GM18861 (cell line): Measurements from ENCODE around the gene WDR75.
"Not testable (repeated sequence)": the region's sequence is repeated elsewhere in the genome, so short reads cannot be mapped to it uniquely, and the experiment has no call there.

Source experiments
- ATAC-seq: cut with Tn5 transposase; IDR thresholded peaks from one replicate; pipeline ENCODE4 v1.9.1; 2021; ENCODE audit not compliant: unreplicated experiment

The WDR75 gene

DNA sequence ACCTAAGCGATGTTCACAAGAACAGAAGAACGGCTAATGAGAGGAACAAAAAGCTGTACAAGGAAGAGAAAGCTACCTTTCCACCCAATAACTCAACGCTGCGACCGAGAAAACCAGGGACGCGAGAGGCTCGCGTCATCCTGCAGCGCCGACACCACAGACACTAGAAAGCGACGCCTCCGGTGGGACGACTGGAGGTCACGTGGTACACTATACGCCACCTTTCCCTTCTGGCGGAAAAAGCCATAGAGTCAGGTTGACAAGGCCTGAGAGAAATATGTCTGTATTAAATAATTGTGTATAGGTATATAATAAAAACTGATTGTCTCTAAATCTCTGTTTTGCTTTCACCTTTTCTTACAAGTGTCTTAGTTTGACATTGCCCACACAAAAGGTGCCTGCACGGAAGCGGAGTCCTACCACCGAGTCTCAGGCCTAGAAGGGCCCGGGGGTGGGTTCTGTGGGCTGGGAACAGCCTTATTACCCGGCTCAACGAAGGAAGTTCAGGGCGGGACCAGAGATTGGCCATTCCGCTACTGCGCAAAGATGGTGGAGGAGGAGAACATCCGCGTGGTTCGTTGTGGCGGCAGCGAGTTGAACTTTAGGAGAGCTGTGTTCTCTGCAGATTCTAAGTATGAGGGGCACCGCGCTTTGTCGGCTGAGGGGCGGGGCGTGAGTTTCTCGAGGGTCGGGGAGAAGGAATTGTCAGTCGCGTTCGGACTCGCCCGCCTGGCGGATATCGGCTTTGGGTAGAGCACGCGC is at the start of gene WDR75:
TSS of gene WDR75 (plus strand) at position 528 of the 762 bp plus-strand sequence. CDS start at position 547, 19 bp downstream.
- peak; percentile 79 for ATAC-seq

GRCh38 chr2:189393440-189394111 is 47.7 kb upstream of the WDR75 start:
- no peak for ATAC-seq

GRCh38 chr2:189394525-189394924 is 46.7 kb upstream of the WDR75 start:
- no peak for ATAC-seq

DNA sequence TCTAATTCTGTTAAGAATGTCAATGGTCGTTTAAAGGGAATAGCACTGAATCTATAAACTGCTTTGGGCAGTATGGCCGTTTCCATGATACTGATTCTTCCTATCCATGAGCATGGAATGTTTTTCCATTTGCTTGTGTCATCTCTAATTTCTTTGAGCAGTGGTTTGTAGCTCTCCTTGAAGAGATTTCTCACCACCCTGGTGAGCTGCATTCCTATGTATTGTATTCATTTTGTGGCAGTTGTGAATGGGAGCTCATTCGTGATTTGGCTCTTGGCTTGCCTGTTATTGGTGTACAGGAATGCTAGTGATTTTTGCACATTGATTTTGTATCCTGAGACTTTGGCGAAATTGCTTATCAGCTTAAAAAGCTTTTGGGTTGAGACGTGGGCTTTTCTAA is 38.3 kb upstream of the WDR75 start:
- ATAC-seq: no peak

DNA sequence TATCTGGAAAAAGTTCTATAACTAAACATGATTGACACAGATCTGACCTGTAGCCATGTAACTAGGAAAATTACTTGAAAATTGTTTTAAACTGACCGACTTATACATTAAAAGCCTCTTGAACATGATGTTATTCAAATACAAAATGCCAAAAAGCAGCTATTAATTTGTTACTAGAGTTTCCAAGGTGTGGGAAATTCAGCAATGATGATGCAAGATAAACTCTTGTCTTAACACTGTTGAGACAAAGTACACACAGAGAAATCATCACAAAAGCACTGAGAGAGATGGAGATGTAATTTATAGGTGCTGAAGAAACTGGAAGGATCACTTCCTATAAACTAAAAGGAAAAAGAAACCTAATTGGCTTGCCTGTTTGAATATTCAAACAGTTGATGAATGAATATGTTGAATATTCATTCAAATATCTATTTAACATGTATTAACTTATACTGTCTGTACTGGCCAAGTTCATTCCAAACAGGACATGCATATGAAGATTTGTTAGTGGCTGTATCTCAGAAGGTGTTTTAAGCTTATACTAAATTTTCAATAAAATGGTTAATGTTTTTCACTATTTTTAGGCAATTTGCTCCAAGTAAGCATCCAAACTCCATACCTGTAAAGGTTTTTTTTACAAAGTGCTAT is 34.6 kb upstream of the WDR75 start:
- ATAC-seq: no peak

GRCh38 chr2:189407281-189408209 is 33.7 kb upstream of the WDR75 start:
- no peak for ATAC-seq

DNA sequence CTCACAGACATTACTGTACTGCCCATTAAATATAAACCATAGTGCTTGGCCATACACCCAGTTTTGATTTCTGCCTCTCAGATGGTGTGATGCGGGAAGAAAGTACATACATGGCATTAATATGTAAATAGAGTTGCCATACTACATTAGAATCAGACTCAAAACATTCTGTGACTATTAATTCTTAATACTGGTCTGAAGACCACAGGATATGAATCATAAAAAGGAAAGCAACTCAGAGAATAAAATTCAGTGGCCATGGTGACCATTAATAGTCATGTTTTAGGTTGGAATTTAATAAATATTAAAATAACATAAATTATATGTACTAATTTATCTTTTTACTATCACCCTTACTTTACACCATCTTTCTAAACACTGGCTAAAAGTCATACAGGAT is 33.0 kb upstream of the WDR75 start:
- no peak for ATAC-seq

GRCh38 chr2:189409131-189409530 is 32.1 kb upstream of the WDR75 start:
- ATAC-seq: no peak

DNA sequence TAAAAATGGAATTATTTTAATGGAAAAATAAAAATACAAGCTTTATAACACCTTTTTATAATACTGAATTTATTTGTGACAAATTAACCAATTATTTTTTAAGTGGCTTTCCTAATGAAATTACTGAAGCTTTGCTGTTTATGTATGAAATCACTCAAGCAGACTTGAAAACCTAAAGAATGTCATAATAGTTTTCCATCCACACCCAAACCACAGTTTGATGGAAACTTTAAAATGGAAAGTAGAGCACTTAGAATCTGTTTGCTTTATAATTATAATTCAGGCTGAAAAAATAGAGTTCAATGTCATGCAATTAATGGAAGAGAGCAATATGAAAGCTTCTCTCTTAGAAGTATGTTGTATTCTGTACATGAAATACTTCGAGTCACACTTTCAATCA is 31.6 kb upstream of the WDR75 start:
- ATAC-seq: no peak

GRCh38 chr2:189411860-189412259 is 29.4 kb upstream of the WDR75 start:
- ATAC-seq: no peak

DNA sequence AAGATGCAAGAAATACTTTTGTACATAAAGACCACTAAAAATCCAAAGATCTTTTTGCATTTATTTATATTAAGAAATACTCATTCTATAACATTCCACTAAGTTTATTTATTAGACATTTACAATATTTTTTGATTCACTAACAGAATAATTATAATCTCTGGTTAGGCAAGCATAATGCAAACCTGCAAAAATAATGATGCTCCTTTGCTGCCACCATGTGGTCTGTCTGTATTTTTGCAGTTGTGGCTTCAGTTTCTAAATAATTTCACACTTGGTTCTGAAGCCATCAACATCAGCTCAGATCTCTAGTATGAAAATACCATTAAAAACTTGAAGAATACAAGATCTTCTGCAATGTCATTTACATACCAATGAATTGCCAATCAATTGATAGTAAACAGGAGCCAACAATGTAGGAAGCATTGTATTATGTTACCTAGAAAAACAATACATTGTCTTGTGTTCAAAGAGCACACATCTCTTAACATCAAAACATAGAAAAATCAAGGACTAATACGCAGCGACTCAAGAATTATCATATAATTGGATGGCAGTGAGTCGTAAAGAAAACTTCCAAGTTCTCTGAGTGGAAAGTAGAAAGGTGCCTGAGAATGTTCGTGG is 28.8 kb upstream of the WDR75 start:
- peak; percentile 75 for ATAC-seq

- ATAC-seq: no peak
Measured at GRCh38 chr2:189413249-189413648, 28.0 kb upstream of the WDR75 start.

DNA sequence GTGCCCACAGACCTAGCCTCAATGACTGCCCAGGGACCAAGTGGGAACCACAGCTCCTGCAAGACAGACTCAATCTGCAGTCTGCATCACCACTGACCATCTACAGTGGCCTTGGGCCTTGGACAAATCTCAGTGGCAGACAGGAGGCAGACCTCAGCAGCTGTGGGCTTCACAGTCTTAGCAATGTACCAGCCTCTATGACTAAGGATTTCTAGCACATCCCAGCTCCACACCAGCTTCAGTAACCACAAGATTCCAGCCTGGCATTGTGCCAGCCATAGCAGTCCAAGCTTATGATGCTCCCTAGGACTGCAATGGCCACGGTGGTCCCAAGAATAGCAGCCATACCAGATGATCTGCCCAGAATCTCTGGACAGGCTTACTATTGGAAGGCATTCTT is 19.6 kb upstream of the WDR75 start:
- ATAC-seq: no peak

- ATAC-seq: no peak
Measured at GRCh38 chr2:189424961-189425360, 16.3 kb upstream of the WDR75 start.

DNA sequence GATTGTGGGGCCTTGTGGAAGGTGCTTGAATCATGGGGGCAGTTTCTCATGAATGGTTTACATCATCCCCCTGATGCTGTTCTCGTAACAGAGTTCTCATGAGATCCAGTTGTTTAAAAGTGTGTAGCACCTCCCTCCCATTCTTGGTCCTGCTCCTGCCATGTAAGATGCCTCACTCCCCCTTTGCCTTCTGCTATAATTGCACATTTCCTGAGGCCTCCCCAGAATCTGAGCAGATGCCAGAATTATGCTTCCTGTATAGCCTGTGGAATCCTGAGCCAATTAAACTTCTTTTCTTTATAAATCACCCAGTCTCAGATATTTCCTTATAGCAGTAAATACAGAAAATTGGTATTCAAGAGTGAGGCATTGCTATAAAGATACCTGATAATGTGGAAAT is 15.6 kb upstream of the WDR75 start:
- no peak for ATAC-seq

GRCh38 chr2:189426886-189427285 is 14.4 kb upstream of the WDR75 start:
- no peak for ATAC-seq

- no peak for ATAC-seq
Measured at GRCh38 chr2:189427872-189428271, 13.4 kb upstream of the WDR75 start.

DNA sequence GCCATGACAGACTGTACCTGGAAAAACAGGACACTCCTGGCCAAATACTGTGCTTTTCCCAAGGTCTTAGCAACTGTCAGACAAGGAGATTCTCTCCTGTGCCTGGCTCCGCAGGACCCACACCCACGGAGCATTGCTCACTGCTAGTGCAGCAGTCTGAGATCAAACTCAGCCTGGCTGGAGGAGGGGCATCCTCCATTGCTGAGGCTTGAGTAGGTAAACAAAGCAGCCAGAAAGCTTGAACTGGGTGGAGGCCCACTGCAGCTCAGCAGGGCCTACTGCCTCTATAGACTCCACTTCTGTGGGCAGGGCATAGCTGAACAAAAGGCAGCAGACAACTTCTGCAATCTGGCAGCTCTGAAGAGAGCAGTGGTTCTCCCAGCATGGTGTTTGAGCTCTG is 10.8 kb upstream of the WDR75 start:
- not testable (repeated sequence) for ATAC-seq

GRCh38 chr2:189435803-189436202 is 5.5 kb upstream of the WDR75 start:
- ATAC-seq: not testable (repeated sequence)

- no peak for ATAC-seq
Measured at GRCh38 chr2:189437926-189438325, 3.3 kb upstream of the WDR75 start.

DNA sequence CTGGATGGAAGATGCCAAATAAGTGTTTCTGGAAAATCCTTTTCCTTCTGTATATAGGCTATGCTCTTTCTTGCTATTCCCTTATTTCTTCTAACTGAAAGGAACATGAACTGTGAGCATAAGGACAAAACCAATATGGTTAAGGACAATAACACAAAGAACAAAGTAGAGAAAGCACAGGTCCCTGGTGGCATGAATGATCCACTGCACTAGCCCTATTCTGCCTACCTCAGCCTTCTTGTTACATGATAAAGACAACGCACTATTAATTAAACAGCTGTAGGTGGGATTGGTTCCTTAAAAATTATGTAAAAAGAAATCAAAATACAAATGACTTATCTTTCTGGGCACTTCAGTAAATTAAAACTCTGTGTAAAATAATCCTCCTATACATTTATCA is 1.9 kb upstream of the WDR75 start:
- ATAC-seq: no peak
